Astrocyte (in vitro differentiated cells and primary cell): ENCODE data around the gene MAP3K6. TPM values are rescaled to one million over a fixed set of nuclear protein-coding genes. Genes with fewer than 3 reads are reported as not detected.

ENCODE experiments used
- DNase-seq: peaks from one replicate; pipeline ENCODE4 v3.0.0-alpha.2; 2010; ENCODE audit warnings: low read depth
- FAIRE-seq: peaks from 2 replicates; lab custom pipeline; 2011; peaks lifted over from hg19 to GRCh38; lab: Jason Lieb, UNC
- H2AFZ ChIP-seq: 2 replicates; pipeline ENCODE4 v1.6.0; 2012; ENCODE audit warnings: low read depth, low read length, inconsistent platforms
- H3K27ac ChIP-seq: 2 replicates; pipeline ENCODE4 v1.5.1; 2011; ENCODE audit warnings: low read depth, low read length, inconsistent platforms
- H3K27me3 ChIP-seq: 2 replicates; pipeline ENCODE4 v1.6.0; 2011; ENCODE audit warnings: low read length, inconsistent platforms; ENCODE audit not compliant: insufficient read depth
- H3K36me3 ChIP-seq: 2 replicates; pipeline ENCODE4 v1.5.1; 2011; ENCODE audit warnings: low read length, inconsistent platforms; ENCODE audit not compliant: insufficient read depth
- H3K4me1 ChIP-seq: 2 replicates; pipeline ENCODE4 v1.5.1; 2011; ENCODE audit warnings: low read length, inconsistent platforms; ENCODE audit not compliant: insufficient read depth
- H3K4me2 ChIP-seq: 2 replicates; pipeline ENCODE4 v1.6.0; 2012; ENCODE audit warnings: low read length, inconsistent platforms
- H3K4me3 ChIP-seq: 2 replicates; pipeline ENCODE4 v1.5.1; 2011; ENCODE audit warnings: low read depth, mild to moderate bottlenecking, low read length, inconsistent platforms; ENCODE audit not compliant: insufficient read depth
- H3K79me2 ChIP-seq: 2 replicates; pipeline ENCODE4 v1.6.0; 2012; ENCODE audit warnings: mild to moderate bottlenecking, low read length, inconsistent platforms; ENCODE audit not compliant: insufficient read depth
- H3K9ac ChIP-seq: 2 replicates; pipeline ENCODE4 v1.6.0; 2012; ENCODE audit warnings: mild to moderate bottlenecking, low read length, inconsistent platforms
- H3K9me3 ChIP-seq: 2 replicates; pipeline ENCODE4 v1.5.1; 2012; ENCODE audit warnings: low read depth, mild to moderate bottlenecking, low read length, inconsistent platforms; ENCODE audit not compliant: insufficient read depth
- H4K20me1 ChIP-seq: 2 replicates; pipeline ENCODE4 v1.6.0; 2012; ENCODE audit warnings: low read length, inconsistent platforms; ENCODE audit not compliant: insufficient read depth
- H3K27ac Mint-ChIP-seq: one replicate; pipeline ENCODE4 v1.8.0; 2021; ENCODE audit warnings: mild to moderate bottlenecking, mixed read lengths; ENCODE audit not compliant: unreplicated experiment
- H3K27me3 Mint-ChIP-seq: one replicate; pipeline ENCODE4 v1.8.0; 2021; ENCODE audit warnings: low read depth, mixed read lengths; ENCODE audit not compliant: unreplicated experiment
- H3K36me3 Mint-ChIP-seq: one replicate; pipeline ENCODE4 v1.8.0; 2021; ENCODE audit warnings: low read depth, mixed read lengths; ENCODE audit not compliant: unreplicated experiment
- H3K4me1 Mint-ChIP-seq: one replicate; pipeline ENCODE4 v1.8.0; 2021; ENCODE audit warnings: low read depth, mixed read lengths; ENCODE audit not compliant: unreplicated experiment
- H3K4me3 Mint-ChIP-seq: one replicate; pipeline ENCODE4 v1.8.0; 2021; ENCODE audit warnings: mild to moderate bottlenecking, moderate library complexity, mixed read lengths; ENCODE audit not compliant: unreplicated experiment
- H3K9me3 Mint-ChIP-seq: one replicate; pipeline ENCODE4 v1.8.0; 2021; ENCODE audit warnings: mild to moderate bottlenecking, mixed read lengths; ENCODE audit not compliant: unreplicated experiment
- EZH2 ChIP-seq: IDR thresholded peaks from 2 replicates; pipeline ENCODE4 v1.6.1; 2012; ENCODE audit warnings: mild to moderate bottlenecking, low read length, inconsistent platforms; ENCODE audit not compliant: insufficient read depth
- total RNA-seq: library from RNA; stranded (reverse); gene quantifications from 2 replicates; pipeline ENCODE4 v1.2.1, GENCODE V29; 2021
- TF ChIP-seq, protein P1 (sequence below): IDR thresholded peaks from 2 replicates; pipeline ENCODE4 v1.5.1; 2011; ENCODE audit warnings: low read depth, mild to moderate bottlenecking, inconsistent platforms, low read length, moderate library complexity; ENCODE audit not compliant: insufficient read depth

MAP3K6 gene
- total RNA-seq, 1 donor from 2014 or later: 16.8 TPM

DNA sequence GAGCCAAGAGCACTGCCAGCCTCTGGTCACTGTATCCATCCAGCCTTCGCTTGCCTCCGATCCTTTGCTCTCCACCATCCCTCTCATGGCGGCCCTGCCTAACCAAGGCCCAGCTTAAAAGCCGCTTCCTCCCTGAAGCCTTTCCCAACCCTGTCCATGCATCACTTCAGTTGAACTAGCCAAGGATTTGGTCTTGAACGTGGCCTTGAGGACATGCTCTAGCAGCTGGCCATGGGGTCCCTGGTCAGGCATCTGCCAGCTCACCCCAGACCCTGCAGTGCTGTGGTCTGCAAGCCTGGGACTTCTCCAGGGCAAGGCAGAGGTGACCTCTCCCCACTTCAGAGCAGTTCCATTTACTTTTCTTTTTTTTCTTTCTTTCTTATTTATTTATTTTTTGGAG is 30.0 kb downstream of the MAP3K6 start:
- no peak for TF ChIP-seq EZH2
- TF ChIP-seq, protein P1, sequence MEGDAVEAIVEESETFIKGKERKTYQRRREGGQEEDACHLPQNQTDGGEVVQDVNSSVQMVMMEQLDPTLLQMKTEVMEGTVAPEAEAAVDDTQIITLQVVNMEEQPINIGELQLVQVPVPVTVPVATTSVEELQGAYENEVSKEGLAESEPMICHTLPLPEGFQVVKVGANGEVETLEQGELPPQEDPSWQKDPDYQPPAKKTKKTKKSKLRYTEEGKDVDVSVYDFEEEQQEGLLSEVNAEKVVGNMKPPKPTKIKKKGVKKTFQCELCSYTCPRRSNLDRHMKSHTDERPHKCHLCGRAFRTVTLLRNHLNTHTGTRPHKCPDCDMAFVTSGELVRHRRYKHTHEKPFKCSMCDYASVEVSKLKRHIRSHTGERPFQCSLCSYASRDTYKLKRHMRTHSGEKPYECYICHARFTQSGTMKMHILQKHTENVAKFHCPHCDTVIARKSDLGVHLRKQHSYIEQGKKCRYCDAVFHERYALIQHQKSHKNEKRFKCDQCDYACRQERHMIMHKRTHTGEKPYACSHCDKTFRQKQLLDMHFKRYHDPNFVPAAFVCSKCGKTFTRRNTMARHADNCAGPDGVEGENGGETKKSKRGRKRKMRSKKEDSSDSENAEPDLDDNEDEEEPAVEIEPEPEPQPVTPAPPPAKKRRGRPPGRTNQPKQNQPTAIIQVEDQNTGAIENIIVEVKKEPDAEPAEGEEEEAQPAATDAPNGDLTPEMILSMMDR: no peak
- Mint-ChIP-seq H3K27ac (no peak overlapping the region), H3K9me3 (no peaks in the 10 kb centered on the region), H3K4me1 (peaks cover 17% of the 10 kb centered on the region), H3K27me3 (no peaks in the 10 kb centered on the region), H3K4me3 (no peak overlapping the region), H3K36me3 (peaks cover 12% of the 10 kb centered on the region)
- Histone ChIP-seq H3K27ac (no peak overlapping the region), H3K36me3 (peaks cover 9% of the 10 kb centered on the region), H4K20me1 (peaks cover 11% of the 10 kb centered on the region), H3K4me1 (peaks cover 10% of the 10 kb centered on the region), H3K9me3 (no peaks in the 10 kb centered on the region), H3K4me3 (no peak overlapping the region), H2AFZ (no peak overlapping the region), H3K27me3 (no peaks in the 10 kb centered on the region), H3K4me2 (no peak overlapping the region), H3K9ac (no peak overlapping the region), H3K79me2 (no peaks in the 10 kb centered on the region)
- DNase-seq: no peak
- no peak for FAIRE-seq

DNA sequence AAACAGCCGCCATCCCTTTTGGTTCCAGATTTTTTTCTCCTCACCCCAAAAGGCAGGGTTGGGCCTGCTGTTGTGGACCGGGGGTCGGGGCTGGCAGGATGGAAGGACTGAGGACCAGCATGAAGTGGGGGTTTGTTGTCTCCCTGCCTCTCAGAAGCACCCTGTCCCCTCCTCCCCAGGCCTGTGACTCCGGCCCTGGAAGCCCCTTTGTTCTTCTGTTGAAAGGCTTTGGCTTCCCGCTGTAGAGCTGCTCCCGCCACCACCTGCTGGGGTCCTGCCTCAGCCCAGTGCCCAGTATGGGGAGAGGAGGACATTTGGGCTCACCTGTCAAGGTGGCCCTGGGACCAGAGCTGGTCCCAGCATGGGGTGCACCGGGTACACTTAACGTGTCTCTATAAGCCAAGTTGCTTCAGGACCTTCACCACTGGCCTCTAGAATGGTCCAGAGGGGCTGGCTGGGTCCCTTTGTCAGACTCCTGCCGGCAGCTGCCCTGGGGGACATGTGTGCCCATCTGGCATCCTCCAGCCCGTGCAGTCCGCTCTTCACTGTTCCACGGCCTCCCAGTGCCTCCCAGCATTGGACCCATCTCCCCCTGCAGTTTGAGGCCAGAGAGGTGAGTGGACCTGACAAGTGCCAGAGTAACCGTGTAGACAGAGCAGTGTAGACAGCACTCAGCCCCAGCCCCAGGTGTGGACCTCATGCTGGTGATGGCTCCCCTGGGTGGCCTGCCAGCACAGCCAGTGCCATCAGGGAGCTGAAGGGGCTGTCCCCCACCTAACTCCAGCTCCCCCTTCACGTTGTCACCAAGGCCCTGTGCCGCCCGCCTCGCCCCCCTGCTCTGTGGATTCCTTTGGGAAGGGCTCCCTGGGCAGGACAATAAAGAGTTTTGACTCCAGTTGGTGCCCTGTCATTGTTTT is 31.0 kb downstream of the MAP3K6 start:
- no peaks in the 10 kb centered on the region for H3K27me3 Mint-ChIP-seq

More for the DNA sequence above, 31.0 kb downstream of the MAP3K6 start:
- peaks cover 9% of the 10 kb centered on the region for H3K36me3 ChIP-seq
- DNase-seq: no peak
- H3K4me1 ChIP-seq: peaks cover 1% of the 10 kb centered on the region
- Mint-ChIP-seq H3K4me1 (peaks cover 8% of the 10 kb centered on the region), H3K4me3 (no peak overlapping the region), H3K27ac (no peak overlapping the region), H3K36me3 (peaks cover 15% of the 10 kb centered on the region), H3K9me3 (no peaks in the 10 kb centered on the region)
- no peak overlapping the region for H3K4me3 ChIP-seq
- H2AFZ ChIP-seq: no peak overlapping the region
- peaks cover 16% of the 10 kb centered on the region for H4K20me1 ChIP-seq
- TF ChIP-seq EZH2: no peak
- TF ChIP-seq, protein P1: no peak
- no peak overlapping the region for H3K9ac ChIP-seq
- FAIRE-seq: no peak
- no peak overlapping the region for H3K27ac ChIP-seq
- no peak overlapping the region for H3K4me2 ChIP-seq
- peaks cover 8% of the 10 kb centered on the region for H3K79me2 ChIP-seq
- H3K27me3 ChIP-seq: no peaks in the 10 kb centered on the region
- no peaks in the 10 kb centered on the region for H3K9me3 ChIP-seq
